Lower lobe of right lung (tissue), 2 donors: Measurements from ENCODE around the gene SRD5A1. TPM values are rescaled to one million over a fixed set of nuclear protein-coding genes. Genes with fewer than 3 reads are reported as not detected.

ENCODE experiments used
- ATAC-seq, 2 donors: fragments of 200-7000 bp; cut with Tn5 transposase; one replicate each; pipeline ENCODE4 v1.9.1; 2020 to 2022; ENCODE audit warnings: mild to moderate bottlenecking in 2 of 2, moderate library complexity in 2 of 2
- DNase-seq: peaks from one replicate; pipeline ENCODE4 v3.0.0-alpha.2; 2020
- H3K27ac ChIP-seq: fragments of 200-600 bp; one replicate; pipeline ENCODE4 v1.8.0; 2022
- H3K27me3 ChIP-seq: fragments of 200-600 bp; one replicate; pipeline ENCODE4 v1.8.0; 2022; ENCODE audit warnings: low read depth
- H3K36me3 ChIP-seq: fragments of 200-600 bp; one replicate; pipeline ENCODE4 v1.8.0; 2022; ENCODE audit warnings: mild to moderate bottlenecking
- H3K4me1 ChIP-seq: fragments of 200-600 bp; one replicate; pipeline ENCODE4 v1.8.0; 2022
- H3K4me3 ChIP-seq: fragments of 200-600 bp; one replicate; pipeline ENCODE4 v1.8.0; 2022; ENCODE audit warnings: mild to moderate bottlenecking
- H3K9me3 ChIP-seq: fragments of 200-600 bp; one replicate; pipeline ENCODE4 v1.8.0; 2022
- CTCF ChIP-seq: fragments of 200-600 bp; IDR thresholded peaks from one replicate; pipeline ENCODE4 v1.8.0; 2022; ENCODE audit warnings: antibody characterized with exemption, mild to moderate bottlenecking
- intact Hi-C: fragments of 100-400 bp; cut with DNase I; formaldehyde crosslinking; loops from one replicate; pipeline ENCODE4 v1.11.0; 2022
- total RNA-seq: library from RNA; stranded (reverse); fragmentation: NEBNext Ultra II Directional; extraction: Animal tissue kit (Norgen Biotek cat#: 25700); gene quantifications from one replicate; pipeline ENCODE4 v1.2.1, GENCODE V29; 2021
- donor health status: DM: no; HTN: yes; CAD: no; lungs with severe emphysema.

SRD5A1 gene
- total RNA-seq, 1 donor from 2014 or later: 8.3 TPM

GRCh38 chr5:6586647-6587042, 46.6 kb upstream of the SRD5A1 start:
- Histone ChIP-seq H3K27me3 (peaks cover 29% of the 10 kb centered on the region), H3K36me3 (no peaks in the 10 kb centered on the region), H3K4me1 (peaks cover 7% of the 10 kb centered on the region), H3K4me3 (no peak overlapping the region), H3K27ac (no peak overlapping the region), H3K9me3 (no peaks in the 10 kb centered on the region)
- ATAC-seq (no peak), DNase-seq (no peak)
- no peak for TF ChIP-seq CTCF
- intact Hi-C loops: no loop called here

GRCh38 chr5:6587171-6587570, 46.1 kb upstream of the SRD5A1 start:
- H3K27ac ChIP-seq: no peak overlapping the region
- H3K36me3 ChIP-seq: no peaks in the 10 kb centered on the region
- intact Hi-C loops: no loop called here
- DNase-seq: no peak
- H3K4me1 ChIP-seq: peaks cover 7% of the 10 kb centered on the region
- peaks cover 24% of the 10 kb centered on the region for H3K27me3 ChIP-seq
- ATAC-seq: no peak
- no peak overlapping the region for H3K4me3 ChIP-seq
- no peak for TF ChIP-seq CTCF
- no peaks in the 10 kb centered on the region for H3K9me3 ChIP-seq

- Histone ChIP-seq H3K4me3 (no peak overlapping the region), H3K36me3 (no peaks in the 10 kb centered on the region), H3K27me3 (no peaks in the 10 kb centered on the region), H3K4me1 (no peaks in the 10 kb centered on the region), H3K9me3 (no peaks in the 10 kb centered on the region), H3K27ac (no peak overlapping the region)
- no peak for DNase-seq
- ATAC-seq: no peak
- intact Hi-C loops: no loop called here
- TF ChIP-seq CTCF: no peak
Observed at GRCh38 chr5:6590581-6590980, 42.7 kb upstream of the SRD5A1 start.

- no peaks in the 10 kb centered on the region for H3K27me3 ChIP-seq
- intact Hi-C loops: no loop called here
- H3K4me3 ChIP-seq: no peak overlapping the region
- no peaks in the 10 kb centered on the region for H3K4me1 ChIP-seq
- peaks cover 7% of the 10 kb centered on the region for H3K36me3 ChIP-seq
- TF ChIP-seq CTCF: no peak
- no peak overlapping the region for H3K27ac ChIP-seq
- H3K9me3 ChIP-seq: no peaks in the 10 kb centered on the region
- ATAC-seq (no peak), DNase-seq (no peak)
Observed at GRCh38 chr5:6591671-6592288, 41.5 kb upstream of the SRD5A1 start.

GRCh38 chr5:6592601-6593000, 40.6 kb upstream of the SRD5A1 start:
- peaks cover 15% of the 10 kb centered on the region for H3K36me3 ChIP-seq
- H3K9me3 ChIP-seq: no peaks in the 10 kb centered on the region
- intact Hi-C loops: no loop called here
- no peaks in the 10 kb centered on the region for H3K27me3 ChIP-seq
- DNase-seq (no peak), ATAC-seq (no peak)
- no peaks in the 10 kb centered on the region for H3K4me1 ChIP-seq
- TF ChIP-seq CTCF: no peak
- no peak overlapping the region for H3K4me3 ChIP-seq
- no peak overlapping the region for H3K27ac ChIP-seq
